ENCODE results near the gene CAPS. TPM values are rescaled to one million over a fixed set of nuclear protein-coding genes. Genes with fewer than 3 reads are reported as not detected.

The CAPS gene
- total RNA-seq, 1 donor from 2014 or later: 13.9 TPM

DNA sequence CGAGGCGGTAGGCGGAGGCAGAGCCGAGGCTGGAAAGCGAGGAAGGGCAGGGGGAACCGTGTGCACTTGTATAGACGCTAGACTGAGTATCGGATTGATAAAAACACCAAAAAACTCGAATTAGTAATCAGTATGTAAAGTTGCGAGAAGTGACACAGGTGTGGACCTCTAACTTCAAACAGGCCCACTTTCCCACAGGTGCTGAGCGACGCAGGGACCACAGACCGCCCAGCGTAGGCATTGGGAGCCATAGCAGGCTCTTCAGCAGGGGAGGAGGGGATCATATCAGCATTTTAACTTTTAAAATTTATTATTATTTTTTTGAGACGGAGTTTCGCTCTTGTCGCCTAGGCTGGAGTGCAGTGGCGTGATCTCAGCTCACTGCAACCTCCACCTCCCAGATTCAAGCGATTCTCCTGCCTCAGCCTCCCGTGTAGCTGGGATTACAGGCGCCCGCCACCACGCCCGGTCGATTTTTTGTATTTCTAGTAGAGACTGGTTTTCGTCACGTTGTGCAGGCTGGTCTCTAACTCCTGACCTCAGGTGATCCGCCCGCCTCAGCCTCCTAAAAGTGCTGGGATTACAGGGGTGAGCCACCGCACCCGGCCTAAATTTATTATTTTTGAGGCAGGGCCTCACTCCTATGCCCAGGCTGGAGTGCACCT, 8.8 kb upstream of the CAPS start:
- Mint-ChIP-seq H3K36me3 (peaks cover 4% of the 10 kb centered on the region), H3K4me1 (ENCODE audit: unreplicated experiment) (peaks cover 13% of the 10 kb centered on the region), H3K27ac (no peak overlapping the region), H3K9me3 (no peaks in the 10 kb centered on the region), H3K27me3 (no peaks in the 10 kb centered on the region), H3K4me3 (peak overlapping the region; percentile 97)
- DNase-seq (ENCODE audit: extremely low spot score, unreplicated experiment): no peak
- TF ChIP-seq CTCF (conservative IDR thresholded peaks at IDR 0.05): no peak

DNA sequence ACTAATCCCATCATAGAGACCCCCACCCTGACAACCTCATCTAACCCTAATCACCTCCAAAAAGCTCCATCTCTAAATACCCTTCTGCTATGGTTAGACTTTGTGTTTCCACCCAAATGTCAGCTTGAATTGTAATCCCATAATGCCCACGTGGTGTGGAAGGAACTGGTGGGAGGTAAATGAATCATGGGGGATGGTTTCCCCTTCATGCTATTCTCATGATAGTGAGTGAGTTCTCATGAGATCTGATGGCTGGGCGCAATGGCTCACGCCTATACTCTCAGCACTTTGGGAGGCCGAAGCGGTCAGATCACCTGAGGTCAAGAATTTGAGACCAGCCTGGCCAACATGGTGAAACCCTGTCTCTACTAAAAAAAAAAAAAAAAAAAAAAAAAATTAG, 6.8 kb upstream of the CAPS start:
- Mint-ChIP-seq H3K4me3 (peak overlapping the region; percentile 13), H3K27ac (no peak overlapping the region), H3K4me1 (ENCODE audit: unreplicated experiment) (peaks cover 7% of the 10 kb centered on the region), H3K9me3 (no peaks in the 10 kb centered on the region), H3K36me3 (no peaks in the 10 kb centered on the region), H3K27me3 (no peaks in the 10 kb centered on the region)
- no peak for TF ChIP-seq CTCF (conservative IDR thresholded peaks at IDR 0.05)
- DNase-seq (ENCODE audit: extremely low spot score, unreplicated experiment): no peak

DNA sequence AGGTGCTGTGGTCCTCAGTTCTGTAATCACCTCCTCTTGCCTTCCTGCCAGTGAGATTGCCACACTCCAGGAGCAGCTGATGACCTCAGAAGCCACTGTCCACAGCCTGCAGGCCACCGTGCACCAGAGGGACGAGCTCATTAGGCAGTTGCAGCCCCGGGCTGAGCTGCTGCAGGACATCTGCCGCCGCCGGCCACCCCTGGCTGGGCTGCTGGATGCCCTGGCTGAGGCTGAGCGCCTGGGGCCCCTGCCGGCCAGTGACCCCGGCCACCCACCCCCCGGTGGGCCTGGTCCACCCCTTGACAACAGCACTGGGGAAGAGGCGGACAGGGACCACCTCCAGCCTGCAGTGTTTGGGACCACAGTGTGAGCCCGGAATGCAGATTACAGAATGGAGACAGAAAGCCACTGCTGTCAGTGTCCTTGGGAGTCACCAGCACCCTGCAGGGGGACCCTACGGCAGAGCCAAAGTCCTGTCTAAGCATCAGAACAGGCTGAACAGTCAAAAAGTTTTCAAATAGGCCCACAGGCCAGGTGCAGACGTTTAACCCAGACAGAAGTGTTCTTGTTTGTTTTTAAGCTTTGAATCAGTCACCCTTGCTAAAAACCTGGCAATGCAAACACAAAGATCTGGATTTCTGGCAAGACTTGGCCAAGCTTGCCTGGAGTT, 5.1 kb upstream of the CAPS start:
- H3K27ac Mint-ChIP-seq: no peak overlapping the region
- no peak overlapping the region for H3K4me3 Mint-ChIP-seq
- H3K36me3 Mint-ChIP-seq: no peaks in the 10 kb centered on the region

GRCh38 chr19:5910638-5910907, 3.5 kb upstream of the CAPS start:
- Mint-ChIP-seq H3K4me3 (no peak overlapping the region), H3K36me3 (no peaks in the 10 kb centered on the region), H3K27ac (no peak overlapping the region), H3K9me3 (no peaks in the 10 kb centered on the region), H3K4me1 (ENCODE audit: unreplicated experiment) (peaks cover 7% of the 10 kb centered on the region), H3K27me3 (no peaks in the 10 kb centered on the region)
- no peak for TF ChIP-seq CTCF (conservative IDR thresholded peaks at IDR 0.05)
- DNase-seq (ENCODE audit: extremely low spot score, unreplicated experiment): no peak

More for the DNA sequence above, 5.1 kb upstream of the CAPS start:
- no peak for TF ChIP-seq CTCF (conservative IDR thresholded peaks at IDR 0.05)
- no peak for DNase-seq (ENCODE audit: extremely low spot score, unreplicated experiment)
- Mint-ChIP-seq H3K27me3 (no peaks in the 10 kb centered on the region), H3K4me1 (ENCODE audit: unreplicated experiment) (peaks cover 7% of the 10 kb centered on the region), H3K9me3 (no peaks in the 10 kb centered on the region)

DNA sequence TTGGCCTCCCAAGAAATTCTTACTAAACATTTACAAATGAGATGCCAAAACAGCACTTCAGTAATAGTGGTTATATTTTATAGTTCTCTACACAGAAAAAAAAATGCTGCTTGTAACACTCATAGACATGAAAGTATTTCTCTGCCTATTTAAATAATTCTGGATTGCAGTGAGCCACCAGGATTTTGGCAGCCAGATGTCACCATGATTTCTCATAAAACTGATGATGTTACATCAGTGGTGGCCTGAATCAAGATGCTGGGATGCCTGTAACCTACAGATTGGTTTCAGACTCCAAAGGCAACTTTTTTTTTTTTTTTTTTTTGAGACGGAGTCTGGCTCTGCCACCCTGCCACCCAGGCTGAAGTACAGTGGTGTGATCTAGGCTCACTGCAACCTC, 2.7 kb upstream of the CAPS start:
- no peak for TF ChIP-seq CTCF (conservative IDR thresholded peaks at IDR 0.05)
- H3K27ac Mint-ChIP-seq: no peak overlapping the region

More for the DNA sequence above, 2.7 kb upstream of the CAPS start:
- H3K27me3 Mint-ChIP-seq: no peaks in the 10 kb centered on the region
- no peaks in the 10 kb centered on the region for H3K36me3 Mint-ChIP-seq
- H3K4me1 Mint-ChIP-seq (ENCODE audit: unreplicated experiment): peaks cover 7% of the 10 kb centered on the region
- H3K9me3 Mint-ChIP-seq: no peaks in the 10 kb centered on the region
- no peak for DNase-seq (ENCODE audit: extremely low spot score, unreplicated experiment)
- H3K4me3 Mint-ChIP-seq: no peak overlapping the region

All from type B pancreatic cell (in vitro differentiated cells).